ENCODE results near the gene PDGFC. TPM values are rescaled to one million over a fixed set of nuclear protein-coding genes. Genes with fewer than 3 reads are reported as not detected.

PDGFC gene
- polyA plus RNA-seq, 1 donor (not counting 4 experiments of a cell fraction or from before 2014, with no cell fraction given), result 29.7 TPM

- no peak for FAIRE-seq
These were observed 8.2 kb downstream of the PDGFC start for GRCh38 chr4:156963419-156963818.

GRCh38 chr4:156962528-156962974 is 9.0 kb downstream of the PDGFC start:
- DNase-seq (ENCODE audit: low read depth, low spot score), result no peak

More at GRCh38 chr4:156963419-156963818, 8.2 kb downstream of the PDGFC start:
- H3K27ac ChIP-seq (ENCODE audit: control insufficient read depth, insufficient read depth, low read length), result peak overlapping the region; percentile 63
- H3K9ac ChIP-seq (ENCODE audit: control insufficient read depth, extremely low read depth, insufficient read depth, low read length), result no peak overlapping the region
- H3K4me2 ChIP-seq (ENCODE audit: control insufficient read depth, extremely low read depth, insufficient read depth, low read depth, low read length), result peak overlapping the region; percentile 68
- TF ChIP-seq CTCF (optimal IDR thresholded peaks at IDR 0.05 in 1 of 3, IDR thresholded peaks at IDR 0.05 in 1 of 3, conservative IDR thresholded peaks at IDR 0.05 in 1 of 3; ENCODE audit: extremely low read depth in 1 of 3, insufficient read depth in 2 of 3, low read length in 3 of 3) (no peak), EZH2 (IDR thresholded peaks at IDR 0.05; ENCODE audit: low read length) (no peak)
- H4K20me1 ChIP-seq (ENCODE audit: control insufficient read depth, extremely low read depth, insufficient read depth, low read length), result no peaks in the 10 kb centered on the region
- peaks cover 79% of the 10 kb centered on the region for H3K79me2 ChIP-seq (ENCODE audit: control insufficient read depth, insufficient read depth, low read length)
- no peak overlapping the region for H2AFZ ChIP-seq (ENCODE audit: control insufficient read depth, low read length)
- DNase-seq (ENCODE audit: low read depth, low spot score), result no peak
- no peaks in the 10 kb centered on the region for H3K27me3 ChIP-seq (ENCODE audit: control insufficient read depth, extremely low read depth, insufficient read depth, low read length)
- H3K36me3 ChIP-seq (ENCODE audit: control insufficient read depth in 2 of 2, extremely low read depth in 1 of 2, insufficient read depth in 2 of 2, low read length in 2 of 2), result no peaks in the 10 kb centered on the region
- no peaks in the 10 kb centered on the region for H3K9me3 ChIP-seq (ENCODE audit: control insufficient read depth, low read depth, low read length)
- no peaks in the 10 kb centered on the region for H3K9me1 ChIP-seq (ENCODE audit: control insufficient read depth, extremely low read depth, insufficient read depth, low read length)
- H3K4me3 ChIP-seq (ENCODE audit: control insufficient read depth in 2 of 3, extremely low read depth in 1 of 3, insufficient read depth in 2 of 3, low read depth in 1 of 3, low read length in 3 of 3), result no peak overlapping the region
- dilution Hi-C loops (cut with MboI; ENCODE audit: extremely low pct_ligation_motif_present, low sequenced_read_pairs), result no loop called here
- peaks cover 64% of the 10 kb centered on the region for H3K4me1 ChIP-seq (ENCODE audit: control insufficient read depth, extremely low read depth, insufficient read depth, low read length)

More at GRCh38 chr4:156962528-156962974, 9.0 kb downstream of the PDGFC start:
- Histone ChIP-seq H3K79me2 (ENCODE audit: control insufficient read depth, insufficient read depth, low read length) (peaks cover 76% of the 10 kb centered on the region), H3K27ac (ENCODE audit: control insufficient read depth, insufficient read depth, low read length) (peak overlapping the region; percentile 63), H3K4me1 (ENCODE audit: control insufficient read depth, extremely low read depth, insufficient read depth, low read length) (peaks cover 64% of the 10 kb centered on the region), H3K9ac (ENCODE audit: control insufficient read depth, extremely low read depth, insufficient read depth, low read length) (peak overlapping the region; percentile 36), H4K20me1 (ENCODE audit: control insufficient read depth, extremely low read depth, insufficient read depth, low read length) (no peaks in the 10 kb centered on the region), H3K9me3 (ENCODE audit: control insufficient read depth, low read depth, low read length) (no peaks in the 10 kb centered on the region), H3K4me2 (ENCODE audit: control insufficient read depth, extremely low read depth, insufficient read depth, low read depth, low read length) (peak overlapping the region; percentile 68), H2AFZ (ENCODE audit: control insufficient read depth, low read length) (no peak overlapping the region), H3K27me3 (ENCODE audit: control insufficient read depth, extremely low read depth, insufficient read depth, low read length) (no peaks in the 10 kb centered on the region), H3K36me3 (ENCODE audit: control insufficient read depth in 2 of 2, extremely low read depth in 1 of 2, insufficient read depth in 2 of 2, low read length in 2 of 2) (no peaks in the 10 kb centered on the region), H3K4me3 (ENCODE audit: control insufficient read depth in 2 of 3, extremely low read depth in 1 of 3, insufficient read depth in 2 of 3, low read depth in 1 of 3, low read length in 3 of 3) (peak overlapping the region in 1 of 3 experiments; percentile 52), H3K9me1 (ENCODE audit: control insufficient read depth, extremely low read depth, insufficient read depth, low read length) (no peaks in the 10 kb centered on the region)
- dilution Hi-C loops (cut with MboI; ENCODE audit: extremely low pct_ligation_motif_present, low sequenced_read_pairs), result no loop called here
- FAIRE-seq, result peak; percentile 66
- TF ChIP-seq CTCF (optimal IDR thresholded peaks at IDR 0.05 in 1 of 3, IDR thresholded peaks at IDR 0.05 in 1 of 3, conservative IDR thresholded peaks at IDR 0.05 in 1 of 3; ENCODE audit: extremely low read depth in 1 of 3, insufficient read depth in 2 of 3, low read length in 3 of 3) (no peak), EZH2 (IDR thresholded peaks at IDR 0.05; ENCODE audit: low read length) (no peak)

Data from keratinocyte (primary cell).